Heart left ventricle (tissue), 13 donors: Measurements from ENCODE around the gene MAN2B2.

Experiments
- CTCF ChIP-seq, 12 donors: fragments of 200-600 bp; sonication (generic) in 4 of 12; IDR thresholded peaks; one replicate each; pipeline versions ENCODE4 v1.5.0 to v1.8.0; 2018 to 2022; ENCODE audit warnings: antibody characterized with exemption in 12 of 12, mild to moderate bottlenecking in 5 of 12
- POLR2A ChIP-seq, 2 donors: fragments of 450-650 bp; IDR thresholded peaks; one replicate each; pipeline ENCODE4 v1.6.1; 2017; ENCODE audit warnings: antibody characterized with exemption in 2 of 2, mild to moderate bottlenecking in 2 of 2, moderate library complexity in 2 of 2
- donor health status: ischemic (EF 13 %, LVEDD 7.1; RV severe dilation, severe dysfunction).
- donor health status: DM: no; HTN: yes; CAD: no.
- donor health status: DM: no; HTN: no; CAD: no.
- donor health status: ischemic (EF 25% LVEDD 6.9; RV normal size, moderate dysfunction).
- donor health status: ischemic (EF 25% LVEDD 5.7; RV mildly dilated, moderate dysfunction).
- donor health status: ischemic (EF 35%, LVEDD 5.7; RV mildly dilated, moderate dysfunction).
- donor health status: nonischemic (EF 11% LVEDD 7.7; RV severe dilation, severe dysfunction).
- donor health status: DM: yes; HTN: yes; CAD: no.
- donor health status: PGD.
- donor health status: ischemic (EF 29% LVEDD 5.4; RV normal size, mild dysfunction).
- donor health status: nonischemic (EF 23%, LVEDD 6.1; RV moderate dilation, normal function).

DNA sequence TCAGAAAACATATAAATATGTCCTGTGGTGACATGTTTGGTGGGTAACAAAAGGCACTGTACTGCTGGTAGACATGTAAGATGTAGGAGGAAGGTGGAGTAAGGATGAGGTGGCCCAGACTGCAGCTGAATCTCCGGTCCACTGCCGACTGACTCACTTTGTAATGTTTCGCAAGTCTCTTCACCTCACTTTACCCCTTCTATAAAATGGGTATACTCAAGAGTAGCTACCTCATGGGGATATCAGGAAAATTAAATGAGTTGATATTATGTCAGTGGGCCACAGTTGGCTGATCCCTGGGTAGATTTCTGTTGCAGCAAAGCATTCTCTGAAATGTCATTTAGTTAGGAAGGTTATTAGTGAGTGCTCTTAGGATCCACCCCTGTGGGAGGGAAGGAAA, 87.6 kb downstream of the MAN2B2 start:
- TF ChIP-seq POLR2A (IDR thresholded peaks at IDR 0.05) (no peak), CTCF (IDR thresholded peaks at IDR 0.05) (no peak)
